ENCODE results near the gene CACNA1C.

- TF ChIP-seq CTCF (IDR thresholded peaks at IDR 0.05) (no peak), EP300 (IDR thresholded peaks at IDR 0.05) (no peak)
These were observed 499.4 kb downstream of the CACNA1C start for GRCh38 chr12:2552000-2552756.

All from suprapubic skin (tissue), 3 donors.